ENCODE data around the gene PADI2.

Gene PADI2

DNA sequence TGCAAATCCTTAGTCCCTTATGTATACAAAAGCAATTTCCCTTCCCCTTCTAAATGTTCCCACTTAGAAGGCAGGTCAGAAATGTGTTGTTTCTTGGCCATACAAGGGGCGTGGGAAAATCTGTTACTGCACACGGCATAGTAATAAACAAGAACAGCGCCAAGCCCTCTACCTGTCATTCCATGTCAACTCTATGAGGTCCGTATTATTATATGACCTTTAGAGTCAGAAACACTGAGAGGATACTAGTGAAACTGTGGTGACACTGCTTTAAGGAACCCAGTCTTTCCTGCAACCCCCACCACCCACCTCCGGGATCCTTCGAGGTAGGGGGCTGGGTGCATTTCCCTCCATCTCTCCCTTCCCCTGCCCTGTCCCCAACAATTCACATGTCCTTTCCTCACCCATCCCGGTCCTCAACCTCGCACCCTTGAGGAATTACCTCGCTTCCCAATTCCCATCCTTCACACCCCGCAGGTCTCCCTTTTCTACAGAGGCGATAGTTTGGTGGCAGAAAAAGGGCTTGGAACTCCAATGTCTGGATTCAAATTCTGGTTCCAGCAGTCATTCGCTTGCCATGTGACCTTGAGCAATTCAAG is 66.1 kb downstream of the PADI2 start:
- no peak for DNase-seq

DNA sequence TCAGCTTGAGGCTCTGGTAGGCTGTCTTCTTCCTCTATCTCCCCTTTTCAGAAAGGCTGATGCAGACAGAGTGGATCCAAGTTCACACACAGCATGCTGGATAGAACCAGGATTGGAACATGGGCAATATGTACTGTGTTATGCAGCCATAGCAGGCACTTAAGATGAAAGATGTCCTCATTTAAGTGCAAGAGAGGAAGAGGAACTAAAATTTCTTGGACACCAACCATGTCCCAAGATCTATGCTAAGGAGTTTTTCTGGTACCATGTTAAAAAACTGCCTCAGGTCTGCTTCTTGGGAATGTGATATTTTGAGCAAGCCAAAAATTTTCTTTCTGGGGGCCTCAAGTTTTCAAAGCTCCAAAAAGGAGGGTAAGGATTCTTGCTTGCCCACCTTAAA is 66.6 kb downstream of the PADI2 start:
- DNase-seq: no peak

DNA sequence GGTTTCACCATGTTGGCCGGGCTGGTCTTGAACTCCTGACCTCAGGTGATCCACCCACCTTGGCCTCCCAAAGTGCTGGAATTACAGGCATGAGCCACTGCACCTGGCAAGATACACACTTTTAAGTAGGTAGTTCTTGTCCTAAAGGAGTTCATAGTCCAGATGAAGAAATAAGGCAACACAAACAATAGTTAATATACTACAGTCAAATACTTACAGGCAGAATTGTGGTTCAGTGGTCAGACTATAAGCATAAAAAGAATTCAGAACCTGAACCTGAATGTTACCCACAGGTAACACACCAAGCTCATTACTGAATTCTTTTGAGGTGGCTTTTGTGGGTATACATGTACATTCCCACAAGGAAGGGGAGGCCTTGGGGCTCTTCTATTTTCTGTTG is 67.2 kb downstream of the PADI2 start:
- no peak for DNase-seq

DNA sequence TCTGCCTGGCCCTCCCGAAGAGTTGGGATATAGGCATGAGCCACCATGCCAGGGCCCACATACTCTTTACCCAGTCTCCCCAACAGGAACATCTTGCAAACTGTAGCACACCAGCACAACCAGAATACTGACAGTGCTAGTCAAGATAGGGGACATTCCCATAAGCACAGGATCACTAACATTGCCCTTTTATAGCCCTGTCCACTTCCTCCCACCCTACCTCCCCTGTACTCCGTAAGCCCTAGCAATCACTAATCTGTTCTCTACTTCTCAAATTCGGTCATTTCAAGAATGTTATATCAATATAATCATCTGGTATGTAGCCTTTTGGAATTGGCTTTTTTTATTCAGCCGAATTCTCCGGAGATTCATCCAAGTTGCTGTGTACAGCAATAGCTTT is 71.3 kb downstream of the PADI2 start:
- no peak for DNase-seq

DNA sequence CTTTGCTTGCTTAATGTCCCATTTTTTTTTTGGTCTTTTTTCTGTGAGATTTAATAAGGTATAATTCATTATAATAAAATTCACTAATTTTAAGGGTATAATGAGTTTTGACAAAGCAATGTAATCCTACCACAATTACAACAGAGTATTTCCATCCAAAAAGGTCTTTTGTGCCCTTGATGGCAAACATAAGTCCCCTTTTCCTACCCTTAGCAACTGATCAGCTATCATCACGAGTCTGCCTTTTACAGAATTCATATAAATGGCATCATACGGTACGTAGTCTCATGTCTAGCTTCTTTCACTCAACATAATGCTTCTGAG is 73.0 kb downstream of the PADI2 start:
- DNase-seq: no peak

DNA sequence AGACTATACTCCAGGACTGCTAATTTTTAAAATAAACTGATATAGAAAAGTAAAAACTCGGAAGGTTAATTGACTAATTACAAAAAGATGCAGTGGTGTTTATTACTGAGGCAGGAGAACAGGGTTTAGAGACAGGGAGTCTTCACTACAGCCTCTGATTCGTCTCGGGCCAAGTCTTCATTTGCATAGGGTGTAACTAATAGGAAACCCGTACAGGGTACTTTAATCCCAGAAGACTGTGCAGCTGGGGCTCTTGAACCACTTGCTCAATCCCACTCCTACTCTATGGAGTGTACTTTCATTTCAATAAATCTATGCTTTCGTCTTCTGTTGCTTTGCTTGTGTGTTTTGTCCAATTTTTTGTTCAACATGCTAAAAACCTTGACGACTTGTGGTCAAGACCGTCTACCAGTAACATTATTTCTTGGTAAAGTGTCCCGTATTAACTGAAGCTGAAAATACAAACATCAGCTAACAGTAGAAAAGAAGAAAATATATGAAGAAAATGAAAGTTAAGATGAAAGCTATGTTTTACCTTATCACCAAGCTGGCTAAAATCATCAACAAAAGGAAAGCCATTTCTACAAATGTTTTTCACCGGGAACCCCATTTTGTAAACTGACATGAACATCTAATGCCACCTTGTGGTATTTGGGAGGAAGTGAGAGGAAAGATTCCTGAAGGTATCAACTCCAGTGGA is 73.5 kb downstream of the PADI2 start:
- no peak for DNase-seq

DNA sequence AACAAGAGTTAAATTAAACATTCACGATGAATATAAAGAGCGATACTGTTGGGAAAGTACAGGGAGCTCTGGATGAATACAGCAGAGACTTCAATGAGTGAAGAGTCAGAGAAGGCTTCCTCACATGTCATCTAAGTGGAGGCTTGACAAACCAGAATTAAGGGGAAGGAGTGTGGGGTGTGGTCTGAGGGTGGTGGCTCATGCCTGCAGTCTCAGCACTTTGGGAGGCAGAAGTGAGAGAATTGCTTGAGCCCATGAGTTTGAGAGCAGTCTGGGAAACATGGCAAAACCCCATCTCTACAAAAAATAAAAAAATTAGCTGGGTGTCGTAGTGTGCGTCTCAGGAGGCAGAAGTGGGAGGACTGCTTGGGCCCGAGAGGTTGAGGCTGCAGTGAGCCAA is 74.1 kb downstream of the PADI2 start:
- DNase-seq: no peak

DNA sequence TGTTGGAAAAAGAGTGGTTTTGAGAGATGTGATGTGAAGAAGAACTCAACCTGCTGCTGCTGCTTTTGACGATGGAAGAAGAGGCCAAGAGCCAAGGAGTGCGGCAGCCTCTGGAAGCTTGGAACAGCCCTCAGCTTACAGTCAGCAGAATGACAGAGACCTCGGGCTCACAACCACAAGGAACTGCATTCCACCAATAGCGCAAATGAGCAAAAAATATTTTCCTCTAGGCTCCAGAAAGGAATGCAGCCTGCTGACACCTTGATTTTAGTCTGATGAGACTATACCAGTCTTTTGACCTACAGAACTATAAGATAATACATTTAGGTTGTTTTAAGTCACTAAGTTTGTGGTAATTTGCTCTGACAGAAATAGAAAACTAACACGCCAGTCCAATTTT is 75.6 kb downstream of the PADI2 start:
- DNase-seq: no peak

DNA sequence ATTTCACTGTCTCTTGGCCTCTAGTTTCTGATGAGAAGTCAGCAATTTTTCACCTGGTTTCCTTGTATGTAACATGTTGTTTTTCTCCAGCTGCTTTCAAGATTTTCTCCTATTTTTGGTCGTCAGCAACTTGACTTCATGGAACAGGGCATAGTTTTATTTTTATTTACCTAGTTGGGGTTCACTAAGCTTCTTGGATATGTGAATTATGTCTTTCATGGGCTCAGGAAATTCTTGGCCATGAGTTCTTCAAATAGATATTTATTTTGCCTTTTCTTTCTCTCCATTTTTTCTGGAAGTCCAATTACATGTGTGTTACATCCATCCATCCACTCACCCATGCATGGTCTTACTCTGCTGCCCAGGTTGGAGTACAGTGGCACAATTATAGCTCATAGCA is 79.1 kb downstream of the PADI2 start:
- DNase-seq: no peak

DNA sequence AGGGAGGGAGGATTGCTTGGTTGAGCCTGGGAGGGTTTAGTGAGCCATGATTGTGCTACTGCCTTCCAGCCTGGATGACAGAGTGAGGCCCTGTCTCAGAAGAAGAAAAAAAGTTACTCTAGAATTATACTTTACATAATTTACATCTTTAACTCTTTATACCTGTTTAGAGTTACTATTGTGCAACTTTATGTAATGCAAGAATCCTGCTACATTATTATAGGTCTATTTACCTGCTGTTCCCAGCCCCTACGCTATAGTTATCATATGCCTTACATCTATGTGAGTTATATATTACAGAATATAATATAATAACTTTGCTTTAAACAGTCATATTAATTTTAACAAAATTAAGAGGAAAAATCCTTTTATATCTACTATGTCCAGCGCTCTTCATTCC is 79.7 kb downstream of the PADI2 start:
- DNase-seq: no peak

DNA sequence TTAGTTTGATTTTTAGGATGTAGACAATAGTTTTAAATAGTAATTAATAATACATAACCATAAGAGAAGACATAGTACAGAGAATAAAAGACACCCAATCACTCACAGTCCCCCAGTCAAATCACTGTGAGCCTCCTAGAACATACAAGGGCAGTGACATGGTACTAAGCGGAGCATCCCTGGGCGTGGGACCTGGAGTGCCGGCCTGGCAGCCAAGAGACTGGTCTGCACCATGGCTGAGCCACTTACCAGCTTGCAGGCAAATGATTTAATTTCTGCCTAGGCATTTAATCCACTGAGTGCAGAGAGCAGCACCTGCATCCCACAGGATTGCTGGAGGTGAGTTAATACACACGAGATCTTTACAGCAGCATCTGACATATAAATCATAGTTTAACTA is 85.8 kb downstream of the PADI2 start:
- DNase-seq: no peak

DNA sequence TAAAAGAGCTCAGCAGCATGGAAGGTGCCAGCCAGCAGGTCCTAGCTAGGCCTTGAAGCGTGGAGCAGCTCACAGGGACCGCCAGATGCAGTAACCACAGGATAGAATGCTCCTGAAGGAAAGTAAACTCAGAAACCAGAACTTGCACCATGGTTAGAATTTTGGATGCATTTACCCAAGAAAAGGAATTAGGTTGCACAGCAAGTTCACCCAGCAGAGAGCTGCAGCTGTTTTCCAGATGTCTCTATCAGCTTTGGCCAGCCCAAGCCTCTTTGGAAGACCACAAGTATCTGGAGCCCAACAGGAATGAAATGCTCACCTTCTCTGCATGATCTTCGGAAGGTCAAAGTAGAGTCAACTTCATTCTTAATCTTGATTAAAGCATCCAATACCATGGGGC is 86.5 kb downstream of the PADI2 start:
- DNase-seq: no peak

DNA sequence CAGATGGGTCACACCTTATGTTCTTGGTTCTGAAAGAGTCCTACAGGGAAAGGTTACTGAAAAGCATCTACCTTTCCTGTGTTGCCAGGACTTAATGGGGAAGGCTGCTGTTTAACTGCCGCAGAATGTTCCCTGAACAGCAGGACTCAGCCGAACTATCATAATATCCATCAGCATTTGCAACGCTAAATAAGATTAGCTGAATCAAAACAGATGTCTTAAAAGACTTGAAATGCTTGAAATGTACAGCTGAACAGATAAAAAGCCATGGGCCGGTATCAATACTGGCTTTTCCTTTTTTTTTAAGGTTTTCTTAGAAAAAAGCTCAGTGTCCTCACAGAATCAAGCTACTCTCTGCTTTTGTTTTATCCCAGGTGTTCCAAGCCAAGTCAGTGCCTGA is 87.8 kb downstream of the PADI2 start:
- DNase-seq: no peak

DNA sequence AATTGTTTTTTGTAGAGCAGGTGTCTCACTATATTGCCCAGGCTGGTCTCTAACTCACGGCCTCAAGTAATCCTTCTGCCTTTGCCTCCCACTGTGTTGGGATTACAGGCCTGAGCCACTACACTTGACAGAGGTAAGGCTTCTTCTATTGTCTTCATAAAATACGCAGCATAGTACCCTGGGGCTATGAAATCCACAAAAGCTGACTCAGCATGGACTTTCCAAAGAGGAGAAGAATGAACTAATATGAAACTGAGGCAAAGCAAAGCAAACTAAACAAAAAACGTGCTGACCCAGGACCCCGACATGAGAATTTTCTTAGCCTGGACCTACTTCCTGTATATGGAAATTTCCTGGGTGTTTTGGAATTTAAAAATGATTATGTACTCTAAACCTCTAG is 89.0 kb downstream of the PADI2 start:
- DNase-seq: no peak

DNA sequence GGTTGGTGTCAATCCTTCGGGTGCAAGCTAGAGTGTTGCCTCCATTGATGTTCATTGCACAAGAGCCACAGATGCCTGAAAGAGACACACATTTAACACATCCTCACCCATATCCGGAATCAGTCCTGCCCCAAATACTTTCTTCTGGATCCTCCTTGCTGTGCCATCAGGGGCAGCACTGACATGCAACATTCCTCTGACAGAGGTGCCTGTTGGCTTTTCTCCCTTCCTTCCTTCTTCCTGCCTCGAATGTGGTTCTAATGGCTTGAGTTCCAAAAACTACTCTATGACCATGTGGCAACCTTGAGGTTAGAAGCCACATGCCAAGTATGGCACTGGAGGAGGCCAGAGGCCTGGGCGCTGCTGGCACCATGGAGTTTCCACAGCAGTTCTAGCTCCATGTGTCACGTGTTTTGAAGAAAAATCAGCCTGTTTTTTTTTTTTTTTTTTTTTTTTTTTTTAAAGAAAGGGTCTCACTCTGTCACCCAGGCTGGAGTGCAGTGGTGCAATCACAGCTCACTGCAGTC is 90.5 kb downstream of the PADI2 start:
- no peak for DNase-seq

DNA sequence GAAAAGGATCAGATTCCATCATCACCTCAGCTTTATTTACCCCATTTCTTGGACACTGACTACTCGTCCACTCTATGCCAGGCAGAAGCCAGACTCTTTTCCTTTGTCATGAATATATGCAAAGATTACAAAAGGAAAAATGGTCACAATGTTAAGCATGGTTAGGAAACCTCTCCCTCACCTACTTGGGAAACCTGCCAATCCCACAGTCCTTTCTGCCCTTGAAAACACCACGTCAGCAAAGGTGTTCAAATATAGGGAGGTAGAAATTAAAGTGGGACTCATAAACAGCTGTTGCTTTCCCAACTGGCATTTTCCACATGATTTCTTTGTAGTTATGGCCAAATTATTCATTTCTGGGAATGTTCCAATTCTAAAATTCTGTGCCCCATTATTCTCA is 91.4 kb downstream of the PADI2 start:
- no peak for DNase-seq

DNA sequence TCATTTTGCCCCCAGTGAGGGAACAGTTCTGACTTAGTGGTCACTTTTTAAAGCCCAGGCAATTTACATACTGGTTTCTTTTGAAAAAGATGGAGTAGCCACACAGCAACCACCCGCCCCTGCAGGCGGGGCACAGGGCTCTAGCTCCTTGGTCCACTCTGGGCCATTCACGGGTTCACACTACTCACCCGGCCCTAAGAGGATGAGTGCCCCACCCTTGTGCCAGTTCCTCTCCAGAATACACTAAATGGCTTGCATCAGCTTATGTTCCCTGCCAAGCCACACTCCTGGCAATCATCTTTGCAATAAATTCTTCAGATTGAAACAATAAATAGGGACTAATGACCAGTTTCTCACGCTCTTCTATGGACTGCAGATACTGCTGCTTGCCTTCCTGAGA is 91.8 kb downstream of the PADI2 start:
- no peak for DNase-seq

DNA sequence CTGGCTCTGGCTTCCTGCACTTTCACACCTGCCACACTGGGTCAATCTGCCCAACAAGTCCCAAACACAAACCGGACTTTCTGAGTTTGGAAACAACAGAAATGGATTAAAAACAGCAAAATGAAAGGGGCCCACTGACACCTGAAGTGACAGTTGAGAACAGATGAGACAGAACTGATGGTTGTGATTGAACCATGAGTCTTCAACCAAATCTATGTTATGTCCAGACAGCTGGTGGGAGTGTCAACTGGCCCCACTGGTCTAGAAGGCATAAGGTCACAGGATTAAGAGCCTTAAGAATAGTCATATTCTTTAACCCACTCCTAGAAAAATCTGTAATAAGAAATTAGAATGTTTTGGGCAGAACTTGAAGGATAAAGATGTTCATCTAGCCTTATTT is 94.5 kb downstream of the PADI2 start:
- DNase-seq: no peak

DNA sequence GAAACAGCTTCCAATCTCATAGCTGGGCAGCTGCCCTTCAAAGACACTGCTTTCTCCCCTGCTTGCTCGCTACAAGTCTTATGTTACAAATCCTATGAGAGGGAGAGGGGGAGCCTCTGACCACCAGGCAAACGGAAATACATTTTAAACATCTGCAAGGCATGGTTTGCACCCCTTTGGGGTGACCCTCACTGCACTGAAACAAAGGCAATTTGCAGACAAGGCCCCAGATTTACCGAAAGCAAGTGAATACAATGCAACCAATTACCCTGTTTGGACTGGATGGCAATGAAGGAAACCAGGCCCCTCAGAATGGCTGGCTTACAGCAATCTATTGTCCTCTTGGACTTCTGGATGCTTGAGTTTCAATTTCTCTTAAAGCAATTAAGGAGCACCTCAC is 95.7 kb downstream of the PADI2 start:
- DNase-seq: no peak

DNA sequence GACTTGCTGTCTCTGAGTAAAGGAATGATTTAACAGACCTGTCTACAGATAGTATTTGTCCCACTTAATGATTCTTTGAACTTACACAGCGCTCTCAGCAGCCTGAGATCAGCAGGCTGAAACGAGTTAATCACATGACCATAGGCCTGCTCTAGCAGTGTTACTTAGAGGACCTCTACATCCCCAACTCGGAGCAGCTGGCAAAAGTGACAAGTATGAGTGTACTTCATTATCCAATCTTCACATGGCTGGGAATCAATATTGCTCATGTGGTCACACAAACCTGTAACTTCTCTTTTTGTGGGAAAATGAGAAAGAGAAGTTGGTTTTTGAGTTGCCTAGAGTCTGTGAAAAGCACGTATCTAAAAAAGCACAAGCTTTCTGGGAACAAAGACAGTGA is 96.1 kb downstream of the PADI2 start:
- DNase-seq: no peak

DNA sequence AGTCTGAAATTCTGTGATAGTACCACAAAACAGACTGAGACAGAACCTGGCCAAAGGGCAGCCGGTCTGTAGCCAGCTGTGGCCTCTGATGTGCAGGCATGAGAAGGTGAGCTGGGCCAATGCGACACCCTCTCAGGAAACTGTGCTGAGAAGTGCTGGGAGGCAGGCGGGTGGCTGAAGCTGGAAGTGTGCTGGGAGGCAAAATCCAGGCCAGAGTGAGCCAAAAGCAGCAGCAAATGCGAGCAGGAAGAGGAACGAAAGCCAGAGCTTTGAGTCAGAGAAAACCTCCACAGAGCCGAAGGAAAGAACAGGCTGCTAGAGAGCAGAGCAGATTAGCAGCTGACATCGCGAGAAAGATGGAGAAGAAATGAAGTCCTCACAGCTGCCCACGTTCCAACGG is 97.4 kb downstream of the PADI2 start:
- DNase-seq: no peak

DNA sequence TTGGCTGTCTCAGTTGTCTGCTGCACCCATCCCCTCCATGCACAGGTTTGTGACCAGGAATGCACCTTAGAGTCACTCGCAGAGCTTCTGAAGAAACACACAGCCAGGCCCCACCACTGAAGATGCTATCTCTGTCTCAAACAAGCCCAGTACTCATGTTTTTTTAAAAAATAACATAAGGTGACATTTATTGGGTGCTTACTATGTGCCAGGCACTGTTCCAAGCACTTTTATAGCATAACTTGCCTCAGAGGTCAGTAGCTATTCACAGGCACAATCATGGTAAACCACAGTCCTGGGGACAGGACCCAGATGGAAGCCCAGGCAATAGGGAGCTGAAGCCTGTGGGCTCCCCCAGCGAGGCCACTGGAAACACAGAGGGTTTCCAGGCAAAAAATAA is 98.7 kb downstream of the PADI2 start:
- no peak for DNase-seq

DNA sequence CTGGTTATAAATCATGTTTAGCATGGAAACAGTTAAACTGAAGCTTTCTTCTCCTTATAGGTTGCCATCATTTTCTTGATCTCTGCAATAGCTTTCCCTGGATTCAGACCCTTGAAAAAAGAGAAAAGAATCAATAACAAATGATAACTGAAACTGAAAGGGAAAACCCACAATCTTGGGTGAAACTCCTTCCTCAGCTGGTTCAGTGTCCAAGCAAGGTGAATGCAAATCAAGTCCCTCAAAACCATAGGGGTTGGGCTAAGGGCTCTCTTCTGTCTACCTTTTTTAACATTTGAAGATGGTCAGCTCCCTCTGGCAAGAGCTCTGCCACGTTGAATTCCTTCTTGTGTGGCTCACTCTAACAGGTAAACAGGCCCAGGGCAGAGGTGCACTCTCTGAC is 100.4 kb downstream of the PADI2 start:
- no peak for DNase-seq

DNA sequence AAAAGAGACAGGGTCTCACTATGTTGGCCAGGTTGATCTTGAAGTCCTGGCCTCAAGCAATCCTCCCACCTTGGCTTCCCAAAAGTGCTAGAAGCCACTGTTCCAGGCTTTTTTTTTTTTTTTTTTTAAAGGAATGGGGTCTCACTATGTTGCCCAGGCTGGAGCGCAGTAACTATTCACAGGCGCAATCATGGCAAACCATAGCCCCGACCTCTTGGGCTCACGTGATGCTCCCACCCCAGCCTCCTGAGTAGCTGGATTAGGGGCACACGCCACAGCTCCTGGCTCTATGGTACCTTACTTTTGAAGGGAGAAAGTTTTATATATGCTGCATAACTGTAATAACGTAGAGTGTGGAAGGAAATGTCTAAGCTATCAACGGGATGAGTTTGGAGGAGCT is 101.8 kb downstream of the PADI2 start:
- DNase-seq: no peak

Measured in stimulated activated CD4-positive, alpha-beta T cell treated with anti-CD3 and anti-CD28 coated beads, Interleukin-15, amount 100 ng/mL, for 24 hours (primary cell).